ENCODE measurements around the gene METTL24. TPM values are rescaled to one million over a fixed set of nuclear protein-coding genes. Genes with fewer than 3 reads are reported as not detected.
A peak's percentile ranks its signal among the peaks of the same experiment; 100 is the strongest.

METTL24 gene
- total RNA-seq, 4 donors from 2014 or later: 16.9 to 32.8 (median 23.5) TPM

DNA sequence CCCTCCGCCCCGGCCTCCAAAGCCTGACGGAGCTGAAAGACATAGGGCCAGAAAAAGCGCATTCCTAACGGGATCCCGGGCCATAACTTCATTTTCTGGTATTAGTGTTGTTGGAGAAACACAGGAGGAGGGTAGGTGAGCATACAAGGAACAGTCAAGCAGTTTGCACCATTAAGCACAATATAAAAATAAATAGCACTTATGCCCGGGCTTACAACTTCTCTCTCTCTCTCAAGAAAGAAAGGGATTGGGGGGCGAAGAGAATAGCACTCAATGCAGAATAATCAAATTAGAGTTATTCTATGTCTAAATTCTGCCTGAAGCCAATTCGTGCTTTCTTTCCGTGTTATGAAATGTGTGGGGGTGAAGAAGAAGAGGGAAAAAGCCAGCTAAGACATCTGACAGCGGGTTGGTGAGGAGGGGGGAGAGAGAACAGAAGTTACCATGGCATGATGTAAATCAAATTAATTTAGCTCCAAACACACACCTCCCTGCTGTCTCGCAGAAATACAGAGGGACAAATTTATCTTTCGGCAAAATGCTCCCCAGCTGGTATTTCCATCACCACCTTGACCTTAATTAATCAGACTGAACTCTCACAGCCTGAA, 508 bp upstream of the METTL24 start:
- Histone ChIP-seq H3K27me3 (peaks cover 0 to 3% (median 0%) of the 10 kb centered on the region in 4 donors), H3K36me3 (no peaks in the 10 kb centered on the region), H3K4me1 (peaks cover 10 to 70% (median 66%) of the 10 kb centered on the region in 4 donors), H3K4me3 (peak overlapping the region; percentile 67 to 78 (median 76)), H3K27ac (replicated peaks in 1 of 4) (peak overlapping the region; percentile 94 to 98 (median 96)), H3K9me3 (no peaks in the 10 kb centered on the region)
- intact Hi-C loops (cut with DNase I): no loop called here
- DNase-seq (ENCODE audit: extremely low spot score): peak; percentile 80
- WGBS: 22% methylated on average over 13 of the region's 13 CpGs
- TF ChIP-seq POLR2AphosphoS5 (IDR thresholded peaks at IDR 0.05): no peak
- TF ChIP-seq CTCF (IDR thresholded peaks at IDR 0.05): no peak
- no peak for TF ChIP-seq EP300 (IDR thresholded peaks at IDR 0.05)
- TF ChIP-seq POLR2A (IDR thresholded peaks at IDR 0.05; ENCODE audit: low read depth): no peak

GRCh38 chr6:110357298-110357663, 868 bp downstream of the METTL24 start:
- H3K4me1 ChIP-seq: peaks cover 4 to 77% (median 73%) of the 10 kb centered on the region in 4 donors
- intact Hi-C loops (cut with DNase I): no loop called here
- WGBS: 40% methylated on average over 14 of the region's 14 CpGs

DNA sequence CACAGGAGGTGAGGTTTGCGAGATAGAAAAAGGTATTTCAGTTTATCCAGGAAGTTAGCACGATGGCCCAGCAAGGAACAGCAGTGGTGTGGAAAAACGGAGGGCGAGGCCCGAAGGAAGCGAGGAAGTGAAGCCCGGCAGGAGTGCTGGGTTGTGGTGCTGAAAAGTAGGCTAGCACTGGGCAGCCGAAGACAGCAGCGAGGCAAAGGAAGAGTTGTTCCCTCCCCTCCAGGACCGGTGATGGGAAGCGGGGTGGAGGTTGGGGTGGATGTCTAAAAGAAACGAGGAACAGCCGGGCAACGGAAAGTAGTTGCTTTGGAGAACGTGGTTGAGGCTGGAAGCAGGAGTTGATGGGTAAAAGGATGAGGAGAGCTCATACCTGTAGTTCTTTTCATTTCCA, 1.4 kb downstream of the METTL24 start:
- TF ChIP-seq EP300 (IDR thresholded peaks at IDR 0.05): no peak
- no peak for TF ChIP-seq CTCF (IDR thresholded peaks at IDR 0.05)
- TF ChIP-seq POLR2A (IDR thresholded peaks at IDR 0.05; ENCODE audit: low read depth): no peak
- TF ChIP-seq POLR2AphosphoS5 (IDR thresholded peaks at IDR 0.05): no peak
- H3K36me3 ChIP-seq: no peaks in the 10 kb centered on the region
- DNase-seq (ENCODE audit: extremely low spot score): no peak
- intact Hi-C loops (cut with DNase I): no loop called here
- no peaks in the 10 kb centered on the region for H3K9me3 ChIP-seq
- WGBS: 70% methylated on average over 15 of the region's 15 CpGs
- H3K4me1 ChIP-seq: peaks cover 4 to 82% (median 77%) of the 10 kb centered on the region in 4 donors
- peak overlapping the region; percentile 67 to 78 (median 76) for H3K4me3 ChIP-seq
- H3K27ac ChIP-seq (replicated peaks in 1 of 4): peak overlapping the region; percentile 94 to 98 (median 96)
- H3K27me3 ChIP-seq: peaks cover 0 to 3% (median 0%) of the 10 kb centered on the region in 4 donors

More at GRCh38 chr6:110357298-110357663, 868 bp downstream of the METTL24 start:
- Histone ChIP-seq H3K4me3 (peak overlapping the region; percentile 67 to 78 (median 76)), H3K27me3 (peaks cover 0 to 3% (median 0%) of the 10 kb centered on the region in 4 donors), H3K36me3 (no peaks in the 10 kb centered on the region), H3K9me3 (no peaks in the 10 kb centered on the region), H3K27ac (replicated peaks in 1 of 4) (peak overlapping the region; percentile 94 to 98 (median 96))
- no peak for TF ChIP-seq EP300 (IDR thresholded peaks at IDR 0.05)
- no peak for DNase-seq (ENCODE audit: extremely low spot score)

GRCh38 chr6:110355727-110356126, 2.4 kb downstream of the METTL24 start:
- 46% methylated on average over 2 of the region's 2 CpGs for WGBS
- no peak for TF ChIP-seq CTCF (IDR thresholded peaks at IDR 0.05)
- peak overlapping the region in 1 of 4 donors; percentile 78 for H3K4me3 ChIP-seq
- no peaks in the 10 kb centered on the region for H3K9me3 ChIP-seq
- no peaks in the 10 kb centered on the region for H3K36me3 ChIP-seq
- peaks cover 4 to 92% (median 86%) of the 10 kb centered on the region in 4 donors for H3K4me1 ChIP-seq
- peaks cover 0 to 3% (median 0%) of the 10 kb centered on the region in 4 donors for H3K27me3 ChIP-seq
- peak overlapping the region; percentile 94 to 98 (median 96) for H3K27ac ChIP-seq (replicated peaks in 1 of 4)
- no peak for DNase-seq (ENCODE audit: extremely low spot score)
- intact Hi-C loops (cut with DNase I): no loop called here

GRCh38 chr6:110355022-110355421, 3.1 kb downstream of the METTL24 start:
- H3K4me3 ChIP-seq: no peak overlapping the region
- TF ChIP-seq CTCF (IDR thresholded peaks at IDR 0.05): no peak
- TF ChIP-seq EP300 (IDR thresholded peaks at IDR 0.05): no peak
- no peak for TF ChIP-seq POLR2A (IDR thresholded peaks at IDR 0.05; ENCODE audit: low read depth)
- no peak for TF ChIP-seq POLR2AphosphoS5 (IDR thresholded peaks at IDR 0.05)
- peak overlapping the region; percentile 94 to 98 (median 96) for H3K27ac ChIP-seq (replicated peaks in 1 of 4)

More at GRCh38 chr6:110355022-110355421, 3.1 kb downstream of the METTL24 start:
- no peak for DNase-seq (ENCODE audit: extremely low spot score)
- Histone ChIP-seq H3K9me3 (no peaks in the 10 kb centered on the region), H3K27me3 (peaks cover 0 to 3% (median 0%) of the 10 kb centered on the region in 4 donors), H3K4me1 (peaks cover 4 to 92% (median 89%) of the 10 kb centered on the region in 4 donors), H3K36me3 (no peaks in the 10 kb centered on the region)
- WGBS: 70% methylated on average over 2 of the region's 2 CpGs
- intact Hi-C loops (cut with DNase I): no loop called here

Data from esophagus muscularis mucosa (tissue), 4 donors.